GM23338 (cell line): ENCODE data around the gene MALRD1.

Experiments used
- CTCF ChIP-seq, 2 experiments: fragments of 200-600 bp in 1 of 2; sonication (generic) in 1 of 2; conservative IDR thresholded peaks; 2 replicates each; pipeline versions ENCODE4 v1.5.1 to v1.6.1; 2016 to 2017; ENCODE audit warnings: antibody characterized with exemption in 2 of 2, low read depth in 2 of 2, mild to moderate bottlenecking in 2 of 2, moderate library complexity in 1 of 2
- EZH2phosphoT487 ChIP-seq: fragments of 200-600 bp; sonication (generic); IDR thresholded peaks from one replicate; pipeline ENCODE4 v1.8.1; 2018; ENCODE audit warnings: antibody characterized with exemption; ENCODE audit not compliant: unreplicated experiment
- JUNB ChIP-seq: IDR thresholded peaks from one replicate; pipeline ENCODE4 v1.6.1; 2016; ENCODE audit warnings: antibody characterized with exemption; ENCODE audit not compliant: unreplicated experiment
- NANOG ChIP-seq: IDR thresholded peaks from 2 replicates; pipeline ENCODE4 v1.6.1; 2016; ENCODE audit warnings: antibody characterized with exemption, borderline replicate concordance
- STAT1 ChIP-seq: IDR thresholded peaks from one replicate; pipeline ENCODE4 v1.6.1; 2016; ENCODE audit warnings: antibody characterized with exemption; ENCODE audit not compliant: unreplicated experiment

GRCh38 chr10:19577381-19577780, 528.8 kb downstream of the MALRD1 start:
- no peak for TF ChIP-seq CTCF (conservative IDR thresholded peaks at IDR 0.05; ENCODE audit: low read depth in 2 of 2)
- TF ChIP-seq EZH2phosphoT487 = no peak
- no peak for TF ChIP-seq JUNB
- TF ChIP-seq STAT1 = no peak
- TF ChIP-seq NANOG = no peak
